NCI-H2081 (cell line): Measurements from ENCODE around the gene IL18R1.
"Not testable (repeated sequence)": the region's sequence is repeated elsewhere in the genome, so short reads cannot be mapped to it uniquely, and the experiment has no call there.

Source experiments
- DNase-seq, 2 experiments: peaks; one replicate each; lab custom pipeline; 2025; lab: John Stamatoyannopoulos, UW

Gene IL18R1

GRCh38 chr2:102355526-102356380 is at the start of gene IL18R1:
TSS of gene IL18R1 (plus strand) at chr2:102355796. CDS start at chr2:102362661, 6,865 bp downstream.
- peak; percentile 16 to 35 for DNase-seq

- no peak for DNase-seq
Observed at GRCh38 chr2:102306125-102306524, 49.5 kb upstream of the IL18R1 start.

- no peak for DNase-seq
Observed at GRCh38 chr2:102310964-102311640, 44.5 kb upstream of the IL18R1 start, which contains the start of gene IL1RL1. TSS of gene IL1RL1 (plus strand) at chr2:102311563. CDS start at chr2:102338265, 26,702 bp downstream.

- DNase-seq, result no peak
Observed at GRCh38 chr2:102313025-102313424, 42.6 kb upstream of the IL18R1 start.

- DNase-seq, result no peak
Observed at GRCh38 chr2:102313471-102313870, 42.1 kb upstream of the IL18R1 start.

- no peak for DNase-seq
Observed at GRCh38 chr2:102313950-102314349, 41.6 kb upstream of the IL18R1 start.

- DNase-seq, result no peak
Observed at GRCh38 chr2:102315921-102316320, 39.7 kb upstream of the IL18R1 start.

GRCh38 chr2:102317715-102318114 is 37.9 kb upstream of the IL18R1 start:
- no peak for DNase-seq

GRCh38 chr2:102318437-102318836 is 37.2 kb upstream of the IL18R1 start:
- DNase-seq, result no peak

GRCh38 chr2:102321941-102322719 is 33.5 kb upstream of the IL18R1 start:
- DNase-seq, result no peak

- not testable (repeated sequence) for DNase-seq
Observed at GRCh38 chr2:102324914-102325313, 30.7 kb upstream of the IL18R1 start.

GRCh38 chr2:102331311-102331980 is 24.1 kb upstream of the IL18R1 start:
- no peak for DNase-seq

- DNase-seq, result no peak
Observed at GRCh38 chr2:102334486-102334885, 21.1 kb upstream of the IL18R1 start.

- DNase-seq, result no peak
Observed at GRCh38 chr2:102335871-102336366, 19.7 kb upstream of the IL18R1 start.

- DNase-seq, result no peak
Observed at GRCh38 chr2:102336502-102336945, 19.1 kb upstream of the IL18R1 start.

GRCh38 chr2:102337012-102337411 is 18.6 kb upstream of the IL18R1 start:
- no peak for DNase-seq

GRCh38 chr2:102337481-102338386 is 17.9 kb upstream of the IL18R1 start:
- no peak for DNase-seq

- DNase-seq, result no peak
Observed at GRCh38 chr2:102340778-102341177, 14.8 kb upstream of the IL18R1 start.

- DNase-seq, result no peak
Observed at GRCh38 chr2:102342888-102343287, 12.7 kb upstream of the IL18R1 start.

GRCh38 chr2:102344397-102344796 is 11.2 kb upstream of the IL18R1 start:
- no peak for DNase-seq
